DND-41 (cell line): ENCODE measurements around the gene TRIM36.

ENCODE experiments used
- ATAC-seq: fragments of 200-7000 bp; cut with Tn5 transposase; 3 replicates; pipeline ENCODE4 v1.9.1; 2021; ENCODE audit warnings: low read depth; ENCODE audit not compliant: insufficient read depth
- DNase-seq: peaks from one replicate; pipeline ENCODE4 v3.0.0-alpha.2; 2020
- H2AFZ ChIP-seq: 2 replicates; pipeline ENCODE4 v1.6.0; 2012; ENCODE audit warnings: low read depth, low read length
- H3K27ac ChIP-seq: 2 replicates; pipeline ENCODE4 v1.5.1; 2012; ENCODE audit warnings: low read length, inconsistent platforms
- H3K27me3 ChIP-seq: fragments of 200-600 bp; sonication (generic); 2 replicates; pipeline ENCODE4 v1.6.0; 2012; ENCODE audit warnings: low read length, mild to moderate bottlenecking, inconsistent platforms; ENCODE audit not compliant: insufficient read depth, poor library complexity
- H3K36me3 ChIP-seq: 2 replicates; pipeline ENCODE4 v1.5.1; 2012; ENCODE audit warnings: low read length, inconsistent platforms; ENCODE audit not compliant: insufficient read depth
- H3K4me1 ChIP-seq: 2 replicates; pipeline ENCODE4 v1.5.1; 2012; ENCODE audit warnings: mild to moderate bottlenecking, low read length; ENCODE audit not compliant: insufficient read depth
- H3K4me2 ChIP-seq: 2 replicates; pipeline ENCODE4 v1.6.0; 2012; ENCODE audit warnings: mild to moderate bottlenecking, moderate library complexity, low read length, inconsistent platforms; ENCODE audit not compliant: insufficient read depth
- H3K4me3 ChIP-seq, 2 experiments: fragments of 200-600 bp in 1 of 2; shearing (Covaris generic) in 1 of 2; 2 replicates each; pipeline ENCODE4 v1.5.1; 2012 to 2016; ENCODE audit warnings: inconsistent platforms in 2 of 2, low read length in 2 of 2, mild to moderate bottlenecking in 2 of 2, low read depth in 1 of 2, moderate library complexity in 1 of 2
- H3K79me2 ChIP-seq: 2 replicates; pipeline ENCODE4 v1.6.0; 2012; ENCODE audit warnings: low read length, inconsistent platforms; ENCODE audit not compliant: insufficient read depth
- H3K9ac ChIP-seq: 2 replicates; pipeline ENCODE4 v1.6.0; 2012; ENCODE audit warnings: low read depth, mild to moderate bottlenecking, inconsistent platforms, low read length, moderate library complexity
- H3K9me3 ChIP-seq: 2 replicates; pipeline ENCODE4 v1.5.1; 2012; ENCODE audit warnings: low read length, moderate library complexity, mild to moderate bottlenecking, inconsistent platforms; ENCODE audit not compliant: insufficient read depth, severe bottlenecking
- H4K20me1 ChIP-seq: 2 replicates; pipeline ENCODE4 v1.6.0; 2012; ENCODE audit warnings: low read length; ENCODE audit not compliant: insufficient read depth
- EZH2 ChIP-seq: IDR thresholded peaks from 3 replicates; pipeline ENCODE4 v1.6.1; 2012; ENCODE audit warnings: borderline replicate concordance, low read depth, mild to moderate bottlenecking, moderate library complexity, low read length, inconsistent platforms; ENCODE audit not compliant: severe bottlenecking
- TF ChIP-seq, protein P1 (sequence below): IDR thresholded peaks from 2 replicates; pipeline ENCODE4 v1.5.1; 2012; ENCODE audit warnings: borderline replicate concordance, low read length, moderate library complexity, mild to moderate bottlenecking; ENCODE audit not compliant: poor library complexity, severe bottlenecking; ENCODE audit errors: extremely low read depth

Gene TRIM36

DNA sequence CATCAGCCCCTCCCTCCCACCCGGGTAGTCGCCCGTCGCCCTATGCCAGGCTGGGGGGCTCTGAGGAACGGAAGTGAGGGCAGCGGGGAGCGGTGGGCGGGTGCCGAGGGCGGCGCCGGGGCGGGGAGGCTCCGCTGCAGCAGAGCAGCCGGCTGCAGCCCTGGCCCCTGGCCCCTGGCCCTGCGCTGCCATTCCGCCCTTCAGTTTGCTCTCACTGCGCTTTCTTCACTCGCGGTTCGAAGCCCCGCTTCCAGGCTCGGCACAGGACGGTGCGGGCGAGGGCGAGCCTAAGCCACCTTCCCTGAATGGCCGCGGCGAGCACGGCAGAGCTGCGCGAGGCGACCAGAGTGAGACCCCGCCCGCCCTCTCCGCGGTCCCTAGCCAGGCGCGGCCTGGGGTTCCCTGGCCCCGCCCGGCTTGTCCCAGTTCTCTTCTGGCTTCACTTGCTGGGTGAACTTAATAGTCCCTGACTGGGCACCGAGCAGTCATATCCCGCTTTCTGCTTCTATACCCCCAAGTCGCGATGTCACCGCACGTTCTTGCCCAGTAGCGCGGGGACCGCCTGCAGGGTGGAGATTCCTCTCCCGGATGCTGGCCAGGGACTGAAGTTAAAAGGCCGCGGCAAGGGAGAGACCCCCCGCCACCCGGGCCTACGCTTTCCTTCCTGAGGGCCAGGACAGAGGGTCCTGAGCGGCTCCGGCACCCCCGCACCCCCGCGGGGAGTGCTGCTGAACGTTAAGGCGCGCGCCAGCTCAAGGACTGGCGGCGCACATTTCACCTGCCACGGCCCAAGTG, 623 bp upstream of the TRIM36 start:
- Histone ChIP-seq H3K27me3 (no peaks in the 10 kb centered on the region), H3K4me1 (no peaks in the 10 kb centered on the region), H3K36me3 (no peaks in the 10 kb centered on the region), H2AFZ (no peak overlapping the region), H3K9ac (no peak overlapping the region), H3K9me3 (peaks cover 17% of the 10 kb centered on the region), H3K79me2 (no peaks in the 10 kb centered on the region), H3K4me3 (no peak overlapping the region), H3K27ac (no peak overlapping the region), H4K20me1 (no peaks in the 10 kb centered on the region), H3K4me2 (no peak overlapping the region)
- DNase-seq, result no peak
- TF ChIP-seq, protein P1, sequence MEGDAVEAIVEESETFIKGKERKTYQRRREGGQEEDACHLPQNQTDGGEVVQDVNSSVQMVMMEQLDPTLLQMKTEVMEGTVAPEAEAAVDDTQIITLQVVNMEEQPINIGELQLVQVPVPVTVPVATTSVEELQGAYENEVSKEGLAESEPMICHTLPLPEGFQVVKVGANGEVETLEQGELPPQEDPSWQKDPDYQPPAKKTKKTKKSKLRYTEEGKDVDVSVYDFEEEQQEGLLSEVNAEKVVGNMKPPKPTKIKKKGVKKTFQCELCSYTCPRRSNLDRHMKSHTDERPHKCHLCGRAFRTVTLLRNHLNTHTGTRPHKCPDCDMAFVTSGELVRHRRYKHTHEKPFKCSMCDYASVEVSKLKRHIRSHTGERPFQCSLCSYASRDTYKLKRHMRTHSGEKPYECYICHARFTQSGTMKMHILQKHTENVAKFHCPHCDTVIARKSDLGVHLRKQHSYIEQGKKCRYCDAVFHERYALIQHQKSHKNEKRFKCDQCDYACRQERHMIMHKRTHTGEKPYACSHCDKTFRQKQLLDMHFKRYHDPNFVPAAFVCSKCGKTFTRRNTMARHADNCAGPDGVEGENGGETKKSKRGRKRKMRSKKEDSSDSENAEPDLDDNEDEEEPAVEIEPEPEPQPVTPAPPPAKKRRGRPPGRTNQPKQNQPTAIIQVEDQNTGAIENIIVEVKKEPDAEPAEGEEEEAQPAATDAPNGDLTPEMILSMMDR, result no peak
- TF ChIP-seq EZH2, result no peak
- ATAC-seq, result no peak

DNA sequence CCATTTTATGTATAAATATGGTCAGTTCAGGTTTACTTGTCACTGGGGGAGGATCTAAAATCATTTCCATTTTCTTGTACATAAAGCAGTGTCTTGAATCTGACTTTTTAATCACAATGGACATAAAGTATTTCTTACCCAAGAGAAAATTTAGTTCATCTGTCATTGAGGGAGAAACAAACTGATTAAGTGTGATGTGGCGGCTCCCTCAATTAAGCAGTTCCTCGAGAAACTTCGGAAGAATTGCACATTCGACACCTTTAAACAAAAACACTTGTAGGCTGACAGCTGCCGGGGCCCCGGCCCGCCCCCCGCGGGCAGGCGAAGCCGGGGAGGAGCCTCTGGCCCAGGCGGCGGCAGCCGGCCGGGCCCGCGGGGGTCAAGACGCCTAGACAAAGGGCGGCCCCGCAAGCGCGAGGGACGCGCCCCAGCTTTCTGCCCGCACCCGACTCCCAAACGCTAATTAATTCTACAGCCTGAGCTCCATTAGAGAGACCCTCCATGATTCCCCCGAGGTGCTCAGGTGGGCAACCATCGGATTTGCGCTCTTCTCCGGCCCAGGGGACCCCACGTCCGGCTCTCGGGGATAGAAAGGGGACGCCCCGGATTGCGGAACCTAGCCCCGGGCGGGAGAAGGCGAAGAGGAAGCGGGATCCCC, 750 bp downstream of the TRIM36 start:
- no peak overlapping the region for H2AFZ ChIP-seq

DNA sequence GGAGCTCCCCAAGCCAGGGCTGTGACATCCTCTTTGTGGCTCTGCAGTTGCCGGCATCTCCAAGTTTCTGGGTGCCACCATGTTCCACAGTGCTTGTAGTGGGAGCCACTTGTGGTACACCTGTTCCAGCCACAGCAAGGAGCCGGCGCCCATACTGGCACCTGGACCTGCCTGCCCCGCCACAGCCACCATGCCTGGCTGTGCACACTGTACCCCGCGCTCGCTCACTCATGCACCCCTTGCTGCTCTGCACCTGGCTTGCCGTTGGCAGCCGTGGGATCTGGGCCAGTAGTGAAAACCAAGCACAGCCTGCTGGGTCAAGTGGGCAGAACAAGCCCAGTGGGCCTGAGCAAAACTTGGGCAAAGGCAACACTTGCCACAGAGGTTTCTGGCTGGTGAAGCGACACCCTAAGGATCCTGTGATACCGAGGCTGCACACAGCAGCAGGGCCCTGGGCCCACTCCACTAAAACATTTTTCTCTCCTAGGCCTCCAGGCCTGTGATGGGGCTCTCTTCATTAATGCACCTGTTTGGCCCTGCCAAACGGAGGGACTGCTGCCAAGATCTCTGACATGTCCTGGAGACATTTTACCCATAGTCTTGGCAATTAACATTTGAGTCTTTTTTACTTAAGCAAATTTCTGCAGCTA, 2.8 kb downstream of the TRIM36 start:
- Histone ChIP-seq H3K4me2 (no peak overlapping the region), H3K4me1 (no peaks in the 10 kb centered on the region), H3K27me3 (no peaks in the 10 kb centered on the region), H4K20me1 (no peaks in the 10 kb centered on the region), H3K9me3 (peaks cover 17% of the 10 kb centered on the region), H3K4me3 (no peak overlapping the region), H3K79me2 (no peaks in the 10 kb centered on the region), H3K27ac (no peak overlapping the region), H3K36me3 (no peaks in the 10 kb centered on the region), H2AFZ (no peak overlapping the region), H3K9ac (no peak overlapping the region)
- ATAC-seq (no peak), DNase-seq (no peak)
- TF ChIP-seq, protein P1, result no peak
- TF ChIP-seq EZH2, result no peak

More for the DNA sequence above, 750 bp downstream of the TRIM36 start:
- TF ChIP-seq, protein P1, result no peak
- no peak for TF ChIP-seq EZH2
- Histone ChIP-seq H3K27me3 (no peaks in the 10 kb centered on the region), H4K20me1 (no peaks in the 10 kb centered on the region), H3K4me2 (no peak overlapping the region), H3K4me3 (no peak overlapping the region), H3K4me1 (no peaks in the 10 kb centered on the region), H3K27ac (no peak overlapping the region), H3K9me3 (peaks cover 17% of the 10 kb centered on the region), H3K9ac (no peak overlapping the region), H3K79me2 (no peaks in the 10 kb centered on the region), H3K36me3 (no peaks in the 10 kb centered on the region)
- DNase-seq (no peak), ATAC-seq (no peak)
